Mucosa of stomach (tissue), 1 donor: ENCODE measurements around the gene AGAP3.

ENCODE experiments used
- H3K27me3 ChIP-seq: one replicate; pipeline ENCODE4 v1.7.0; 2013; ENCODE audit warnings: mild to moderate bottlenecking, low read length; ENCODE audit not compliant: control insufficient read depth, insufficient read depth
- H3K36me3 ChIP-seq: one replicate; pipeline ENCODE4 v1.7.0; 2013; ENCODE audit warnings: low read length; ENCODE audit not compliant: control insufficient read depth, insufficient read depth
- H3K4me1 ChIP-seq: one replicate; pipeline ENCODE4 v1.7.0; 2013; ENCODE audit warnings: mild to moderate bottlenecking, low read length; ENCODE audit not compliant: control insufficient read depth, insufficient read depth
- H3K4me3 ChIP-seq: one replicate; pipeline ENCODE4 v1.7.0; 2013; ENCODE audit warnings: low read length
- H3K9ac ChIP-seq: one replicate; pipeline ENCODE4 v1.7.0; 2013; ENCODE audit warnings: mild to moderate bottlenecking, low read length, moderate library complexity
- H3K9me3 ChIP-seq: one replicate; pipeline ENCODE4 v1.7.0; 2013; ENCODE audit warnings: mild to moderate bottlenecking, low read length, moderate library complexity; ENCODE audit not compliant: control insufficient read depth
- donor health status: Pancreatic carcinoma.

Gene AGAP3

DNA sequence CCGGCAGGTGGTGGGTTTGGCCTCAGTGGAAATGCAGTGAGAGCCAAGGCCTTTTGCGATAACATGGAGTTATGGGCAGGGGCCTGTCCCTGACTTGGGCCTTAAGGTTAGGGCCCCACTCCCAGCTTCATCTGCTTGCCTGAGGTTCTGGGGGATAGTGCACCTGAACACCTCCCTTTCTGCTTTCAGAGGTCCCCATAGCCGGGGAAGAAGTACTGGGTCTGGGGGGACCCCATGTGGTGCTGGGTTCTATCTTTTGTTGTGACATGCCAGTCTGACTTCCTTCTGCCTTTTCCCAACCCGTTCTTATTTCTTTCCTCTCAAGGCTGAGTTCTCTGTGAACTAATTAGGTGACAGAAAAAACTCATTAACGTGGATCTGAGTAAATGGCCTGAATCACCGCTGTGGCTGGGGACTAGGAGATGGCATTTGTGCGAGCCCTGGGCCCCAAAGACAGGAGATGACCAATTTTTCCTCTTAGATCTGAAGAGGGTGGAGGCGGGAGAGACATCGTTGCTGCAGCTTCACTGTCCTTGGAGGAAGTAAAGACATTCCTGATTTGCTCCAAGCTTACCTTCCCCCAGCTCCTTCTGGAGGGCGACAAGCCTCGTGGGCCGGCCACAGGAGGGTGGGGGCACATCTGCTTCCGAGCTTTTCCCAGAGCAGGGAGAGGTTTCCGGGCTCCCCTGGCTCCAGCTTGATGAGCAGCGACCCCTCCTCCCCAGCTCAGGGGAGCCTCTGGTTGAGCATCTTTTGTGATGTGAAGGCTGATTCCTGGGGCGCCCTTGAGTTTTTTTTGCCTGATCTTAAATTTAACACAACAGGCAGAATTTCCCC lies 2.0 kb downstream of the AGAP3 start:
- Histone ChIP-seq H3K4me1 (peaks cover 50% of the 10 kb centered on the region), H3K27me3 (peaks cover 4% of the 10 kb centered on the region), H3K9ac (peak overlapping the region; percentile 75), H3K4me3 (peak overlapping the region; percentile 66), H3K9me3 (no peaks in the 10 kb centered on the region), H3K36me3 (no peaks in the 10 kb centered on the region)

GRCh38 chr7:151088856-151089699 lies 2.8 kb downstream of the AGAP3 start:
- peaks cover 45% of the 10 kb centered on the region for H3K4me1 ChIP-seq

GRCh38 chr7:151089893-151090730 lies 3.8 kb downstream of the AGAP3 start:
- Histone ChIP-seq H3K4me1 (peaks cover 42% of the 10 kb centered on the region), H3K36me3 (no peaks in the 10 kb centered on the region), H3K4me3 (no peak overlapping the region), H3K9me3 (no peaks in the 10 kb centered on the region), H3K27me3 (peaks cover 4% of the 10 kb centered on the region), H3K9ac (peak overlapping the region; percentile 75)

More at GRCh38 chr7:151088856-151089699, 2.8 kb downstream of the AGAP3 start:
- no peak overlapping the region for H3K4me3 ChIP-seq
- no peaks in the 10 kb centered on the region for H3K9me3 ChIP-seq
- H3K27me3 ChIP-seq = peaks cover 4% of the 10 kb centered on the region
- H3K9ac ChIP-seq = peak overlapping the region; percentile 75
- no peaks in the 10 kb centered on the region for H3K36me3 ChIP-seq

DNA sequence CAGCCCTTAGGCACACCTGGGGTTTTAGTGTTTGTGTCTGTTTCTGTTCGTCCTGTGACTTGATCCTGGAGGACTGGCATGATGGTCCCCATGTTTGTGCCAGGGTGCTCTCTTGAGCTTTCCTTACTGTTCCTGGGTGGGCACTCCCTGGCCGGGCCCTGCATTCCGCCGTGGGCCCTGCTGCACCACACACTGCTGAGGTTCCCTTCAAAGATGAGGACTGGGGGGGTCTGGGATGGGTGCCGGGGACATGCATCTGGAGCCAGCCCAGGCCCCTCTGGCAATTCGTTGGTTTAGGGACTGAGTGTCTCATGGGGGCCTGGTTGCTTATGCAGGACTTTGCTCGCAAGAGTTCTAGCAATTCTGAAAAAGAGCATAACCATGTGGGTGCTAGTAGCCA lies 4.7 kb downstream of the AGAP3 start:
- H3K4me1 ChIP-seq = peaks cover 35% of the 10 kb centered on the region
- H3K27me3 ChIP-seq = peaks cover 4% of the 10 kb centered on the region
- no peak overlapping the region for H3K9ac ChIP-seq
- no peak overlapping the region for H3K4me3 ChIP-seq
- no peaks in the 10 kb centered on the region for H3K9me3 ChIP-seq
- H3K36me3 ChIP-seq = no peaks in the 10 kb centered on the region

GRCh38 chr7:151091431-151091830 lies 5.2 kb downstream of the AGAP3 start:
- H3K4me3 ChIP-seq = no peak overlapping the region
- H3K27me3 ChIP-seq = peaks cover 4% of the 10 kb centered on the region
- peaks cover 35% of the 10 kb centered on the region for H3K4me1 ChIP-seq
- no peak overlapping the region for H3K9ac ChIP-seq
- no peaks in the 10 kb centered on the region for H3K36me3 ChIP-seq
- H3K9me3 ChIP-seq = no peaks in the 10 kb centered on the region

DNA sequence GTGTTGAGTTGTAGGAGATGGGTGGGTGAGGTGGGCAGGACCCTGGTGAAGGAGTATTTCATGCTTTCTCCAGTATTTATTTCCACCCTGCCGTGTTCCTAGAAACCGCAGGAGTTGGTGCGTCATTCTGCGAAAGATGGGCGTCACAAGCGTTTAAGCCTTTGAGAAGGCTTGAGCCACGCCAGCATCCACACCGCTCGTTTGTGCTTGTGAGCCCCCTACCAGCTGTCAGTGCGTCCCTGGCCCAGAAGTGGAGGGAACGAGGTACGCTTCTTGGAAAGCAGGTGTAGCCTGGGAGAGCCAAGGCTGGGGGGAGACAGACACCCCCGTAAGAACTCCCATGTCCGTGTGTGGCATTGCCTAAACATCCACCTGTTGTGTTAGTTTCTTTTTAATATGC lies 5.7 kb downstream of the AGAP3 start:
- H3K9me3 ChIP-seq = no peaks in the 10 kb centered on the region
- no peak overlapping the region for H3K9ac ChIP-seq
- H3K4me1 ChIP-seq = peaks cover 34% of the 10 kb centered on the region
- H3K4me3 ChIP-seq = no peak overlapping the region
- peaks cover 4% of the 10 kb centered on the region for H3K27me3 ChIP-seq
- H3K36me3 ChIP-seq = no peaks in the 10 kb centered on the region

DNA sequence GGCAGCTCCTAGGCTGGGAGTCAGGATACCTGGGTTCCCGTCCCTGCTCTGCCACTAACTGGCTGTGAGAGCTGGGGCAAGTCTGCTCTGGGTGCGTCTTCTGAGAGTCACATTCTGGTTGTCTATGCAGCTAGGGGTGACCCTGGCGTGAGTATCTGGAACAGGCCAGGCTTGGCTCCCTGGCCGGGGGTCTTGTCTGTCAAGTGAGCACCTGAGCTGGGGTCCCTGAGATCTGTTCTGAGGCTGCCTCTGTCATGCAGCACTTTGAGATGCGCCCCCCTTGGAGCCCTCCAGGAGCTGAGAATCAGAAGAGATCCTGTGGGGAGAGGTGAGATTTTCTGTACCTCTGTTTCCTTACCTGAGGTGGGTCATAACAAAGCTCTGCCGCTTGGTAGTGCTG lies 7.5 kb downstream of the AGAP3 start:
- no peak overlapping the region for H3K9ac ChIP-seq
- peaks cover 18% of the 10 kb centered on the region for H3K4me1 ChIP-seq
- H3K4me3 ChIP-seq = no peak overlapping the region
- no peaks in the 10 kb centered on the region for H3K27me3 ChIP-seq
- H3K36me3 ChIP-seq = no peaks in the 10 kb centered on the region
- no peaks in the 10 kb centered on the region for H3K9me3 ChIP-seq

- Histone ChIP-seq H3K9me3 (no peaks in the 10 kb centered on the region), H3K36me3 (no peaks in the 10 kb centered on the region), H3K4me3 (no peak overlapping the region), H3K9ac (no peak overlapping the region), H3K4me1 (peaks cover 8% of the 10 kb centered on the region), H3K27me3 (no peaks in the 10 kb centered on the region)
These were observed 8.4 kb downstream of the AGAP3 start for GRCh38 chr7:151094675-151095074.

DNA sequence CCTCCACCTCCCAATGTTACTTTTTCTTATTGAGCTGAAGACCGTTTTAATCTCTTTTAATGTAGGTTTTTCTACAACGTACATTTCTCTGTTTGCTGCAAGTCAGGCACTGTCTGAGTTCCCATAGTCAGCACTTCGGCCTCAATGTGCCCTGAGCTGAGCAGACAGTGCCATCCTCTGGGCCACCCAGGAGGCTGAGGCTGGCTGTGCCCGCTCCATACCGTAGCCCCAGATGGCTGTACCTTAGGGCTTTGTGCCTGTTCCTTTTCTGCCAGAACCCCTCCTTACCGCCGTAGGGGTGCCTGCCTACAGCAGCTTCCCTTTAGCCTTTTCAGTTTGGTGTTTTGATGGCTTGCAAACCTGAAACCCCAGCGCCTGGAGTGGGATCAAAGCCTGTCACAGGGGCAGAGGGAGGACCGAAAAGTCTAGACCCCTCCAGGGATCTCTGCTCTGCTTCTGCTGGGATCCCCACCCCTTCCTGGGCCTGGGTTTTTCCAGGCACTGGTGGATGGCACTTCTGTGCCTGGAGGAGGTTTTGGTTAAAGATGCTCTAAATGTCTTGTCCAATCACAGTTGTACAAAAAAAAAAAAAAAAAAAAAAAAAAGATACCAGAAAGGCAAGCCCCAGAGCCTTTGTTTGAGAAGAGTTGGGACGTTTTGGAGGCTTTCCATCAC lies 9.0 kb downstream of the AGAP3 start:
- Histone ChIP-seq H3K36me3 (no peaks in the 10 kb centered on the region), H3K4me1 (peaks cover 3% of the 10 kb centered on the region), H3K4me3 (no peak overlapping the region), H3K9ac (no peak overlapping the region), H3K9me3 (no peaks in the 10 kb centered on the region), H3K27me3 (no peaks in the 10 kb centered on the region)

DNA sequence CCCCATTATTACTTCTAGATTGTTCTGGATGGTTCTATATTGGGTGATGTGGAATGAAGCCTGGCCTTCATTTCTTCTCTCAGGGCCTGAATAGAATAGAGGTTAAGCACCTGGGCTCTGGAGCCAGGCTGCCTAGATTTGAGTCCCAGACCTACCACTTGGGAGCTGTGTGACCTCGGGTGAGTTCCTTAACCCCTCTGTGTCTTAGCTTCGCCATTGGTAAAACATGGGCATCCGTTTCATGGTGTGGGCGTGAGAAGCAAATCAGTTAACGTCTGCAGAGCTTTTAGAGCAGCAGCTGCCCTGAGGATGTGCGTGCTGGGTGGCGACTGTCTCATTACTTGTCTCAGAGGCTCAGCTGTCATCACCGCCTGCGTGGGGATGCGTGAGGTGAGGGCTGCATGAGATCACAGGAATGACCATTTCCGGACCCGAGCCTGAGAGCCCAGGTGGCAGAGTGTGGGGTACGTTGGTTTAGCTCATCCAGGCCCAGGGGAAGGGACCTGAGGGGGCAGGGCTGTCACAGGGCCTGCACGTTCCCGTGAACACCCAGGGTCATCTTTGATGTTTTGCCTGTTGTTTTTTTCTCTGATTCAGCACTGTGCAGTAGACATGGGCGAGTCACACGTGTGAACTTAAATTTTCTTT lies 9.7 kb downstream of the AGAP3 start:
- Histone ChIP-seq H3K36me3 (no peaks in the 10 kb centered on the region), H3K4me3 (no peak overlapping the region), H3K9ac (no peak overlapping the region), H3K4me1 (peaks cover 3% of the 10 kb centered on the region), H3K9me3 (no peaks in the 10 kb centered on the region), H3K27me3 (no peaks in the 10 kb centered on the region)
